ENCODE results near the gene PRSS57.
"Not testable (repeated sequence)": the region's sequence is repeated elsewhere in the genome, so short reads cannot be mapped to it uniquely, and the experiment has no call there.

The PRSS57 gene

DNA sequence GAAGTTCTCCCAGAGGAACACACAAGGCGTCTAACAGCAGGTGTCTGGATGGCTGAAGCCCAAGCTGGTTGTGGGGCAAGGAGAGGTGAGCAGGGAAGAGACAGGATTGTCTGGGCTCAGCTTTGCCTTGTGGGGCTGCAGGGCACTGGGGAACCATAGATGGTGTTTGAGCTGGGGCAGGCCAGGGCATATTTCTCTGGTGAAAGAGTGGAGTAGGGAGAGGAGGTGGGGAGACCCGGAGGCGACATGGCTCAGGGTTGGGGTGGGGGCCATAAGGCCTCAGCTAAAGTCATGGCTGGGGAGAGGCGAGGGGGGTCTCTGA, 8.0 kb upstream of the PRSS57 start:
- Histone ChIP-seq H3K4me3 (peak overlapping the region in 3 of 7 experiments; percentile 6 to 16 (median 8)), H3K27ac (no peak overlapping the region)

DNA sequence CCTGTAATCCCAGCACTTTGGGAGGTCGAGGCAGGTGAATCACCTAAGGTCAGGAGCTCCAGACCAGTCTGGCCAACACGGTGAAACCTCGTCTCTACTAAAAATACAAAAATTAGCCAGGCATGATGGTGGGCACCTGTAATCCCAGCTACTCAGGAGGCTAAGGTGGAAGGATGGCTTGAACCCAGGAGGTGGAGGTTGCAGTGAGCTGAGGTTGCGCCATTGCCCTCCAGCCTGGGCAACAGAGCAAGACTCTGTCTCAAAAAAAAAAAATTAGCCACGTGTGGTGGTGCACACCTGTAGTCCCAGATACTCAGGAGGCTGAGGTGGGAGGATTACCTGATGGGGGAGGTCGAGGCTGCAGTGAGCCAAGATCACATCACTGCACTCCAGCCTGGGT, 7.6 kb upstream of the PRSS57 start:
- not testable (repeated sequence) for H3K27ac ChIP-seq
- peak overlapping the region in 1 of 7 experiments; percentile 6 for H3K4me3 ChIP-seq

DNA sequence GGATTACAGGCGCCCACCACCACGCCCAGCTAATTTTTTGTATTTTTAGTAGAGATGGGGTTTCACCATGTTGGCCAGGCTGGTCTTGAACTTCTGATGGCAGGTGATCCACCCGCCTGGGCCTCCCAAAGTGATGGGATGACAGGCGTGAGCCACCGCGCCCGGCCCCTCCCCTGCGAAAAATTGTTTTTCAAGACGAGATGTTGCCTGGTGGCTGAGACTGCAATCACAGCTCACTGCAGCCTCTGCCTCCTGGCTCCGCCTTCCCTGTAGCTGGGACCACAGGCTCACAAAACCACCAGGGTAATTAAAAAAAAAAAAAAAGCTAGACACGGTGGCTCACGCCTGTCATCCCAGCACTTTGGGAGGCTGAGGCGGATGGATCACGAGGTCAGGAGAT, 4.6 kb upstream of the PRSS57 start:
- not testable (repeated sequence) for H3K4me3 ChIP-seq, H3K27ac ChIP-seq

DNA sequence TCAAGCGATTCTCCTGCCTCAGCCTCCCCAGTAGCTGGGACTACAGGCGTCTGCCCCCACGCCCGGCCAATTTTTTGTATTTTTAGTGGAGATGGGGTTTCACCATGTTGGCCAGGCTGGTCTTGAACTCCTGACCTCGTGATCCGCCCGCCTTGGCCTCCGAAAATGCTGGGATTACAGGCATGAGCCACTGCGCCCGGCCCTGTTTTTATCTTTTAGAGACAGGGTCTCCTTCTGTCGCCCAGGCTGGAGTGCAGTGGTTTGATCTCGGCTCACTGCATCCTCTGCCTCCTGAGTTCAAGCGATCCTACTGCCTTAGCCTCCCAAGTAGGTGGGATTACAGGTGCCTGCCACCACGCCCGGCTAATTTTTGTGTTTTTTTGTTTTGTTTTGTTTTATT, 3.3 kb upstream of the PRSS57 start:
- H3K27ac ChIP-seq, H3K4me3 ChIP-seq: not testable (repeated sequence)

DNA sequence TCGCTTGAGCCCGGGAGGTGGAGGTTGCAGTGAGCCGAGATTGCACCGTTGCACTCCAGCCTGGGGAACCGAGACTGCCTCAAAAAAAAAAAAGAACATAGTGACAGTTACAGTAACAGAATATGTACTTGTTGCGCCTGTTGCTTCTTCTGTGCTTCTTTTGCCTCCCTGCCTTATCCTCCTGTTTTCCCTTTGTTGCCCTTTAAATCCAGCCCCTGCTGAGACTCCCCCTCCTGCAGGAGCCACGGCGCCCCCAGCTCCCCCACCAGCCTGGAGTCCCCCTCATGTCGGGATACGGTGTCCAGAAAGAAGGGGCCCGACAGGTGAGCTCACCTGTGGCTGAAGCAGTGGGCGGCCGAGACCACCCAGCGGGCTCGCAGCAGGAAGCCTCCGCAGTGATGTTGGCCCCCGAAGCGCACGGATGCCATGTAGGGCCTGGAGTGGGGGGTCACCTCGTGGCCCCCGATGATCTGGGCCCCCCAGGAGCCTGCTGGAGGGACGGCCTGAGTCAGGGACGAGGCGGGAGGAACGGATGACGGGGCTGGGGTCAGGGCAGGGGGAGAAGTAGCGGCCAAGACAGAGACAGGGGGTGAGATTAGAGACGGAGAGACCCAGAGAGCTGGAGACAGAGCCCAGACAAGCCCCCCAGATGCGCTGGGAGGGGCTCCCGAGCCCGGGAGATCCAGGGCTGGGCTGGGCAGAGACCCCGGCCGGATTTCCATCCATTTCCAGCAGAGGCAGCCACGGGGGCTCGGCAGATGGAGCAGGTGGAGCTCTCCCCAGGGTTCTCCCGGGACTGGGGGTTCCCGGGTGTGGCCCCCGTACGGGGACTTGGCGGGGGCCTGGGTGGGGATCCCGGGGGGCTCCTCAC, 536 bp downstream of the PRSS57 start:
- Histone ChIP-seq H3K4me3 (no peak overlapping the region), H3K27ac (no peak overlapping the region)

DNA sequence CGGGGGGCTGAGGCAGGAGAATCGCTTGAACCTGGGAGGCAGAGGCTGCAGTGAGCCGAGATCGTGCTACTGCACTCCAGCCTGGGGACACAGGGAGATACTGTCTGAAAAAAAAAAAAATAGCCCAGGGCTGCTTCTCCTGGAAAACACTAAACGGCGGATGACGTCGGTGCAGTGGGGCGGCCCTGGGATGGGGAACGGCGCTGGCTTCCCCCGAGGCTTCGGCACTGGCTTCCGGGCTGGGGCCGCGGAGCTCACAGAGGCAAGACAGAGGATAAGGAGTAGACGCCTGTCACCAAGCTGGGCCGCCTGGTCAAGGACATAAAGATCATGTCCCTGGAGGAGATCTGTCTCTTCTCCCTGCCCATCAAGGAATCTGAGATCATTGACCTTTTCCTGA, 5.0 kb downstream of the PRSS57 start:
- no peak overlapping the region for H3K4me3 ChIP-seq
- H3K27ac ChIP-seq = no peak overlapping the region

DNA sequence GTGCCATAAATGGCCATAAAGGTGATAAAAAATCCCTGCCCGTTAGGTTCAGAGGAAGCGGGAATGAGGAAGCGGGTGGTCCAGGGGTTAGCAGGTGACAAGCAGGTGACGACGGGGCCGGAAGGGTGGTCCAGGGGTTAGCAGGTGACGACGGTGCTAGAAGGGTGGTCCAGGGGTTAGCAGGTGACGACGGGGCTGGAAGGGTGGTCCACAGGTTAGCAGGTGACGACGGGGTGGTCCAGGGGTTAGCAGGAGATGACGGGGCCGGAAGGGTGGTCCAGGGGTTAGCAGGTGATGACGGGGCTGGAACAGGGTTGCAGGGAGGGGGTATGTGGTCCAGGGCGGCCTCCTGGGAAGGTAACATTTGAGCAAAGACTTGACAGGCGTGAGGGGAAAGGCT, 6.3 kb downstream of the PRSS57 start:
- H3K4me3 ChIP-seq = no peak overlapping the region
- H3K27ac ChIP-seq = no peak overlapping the region

DNA sequence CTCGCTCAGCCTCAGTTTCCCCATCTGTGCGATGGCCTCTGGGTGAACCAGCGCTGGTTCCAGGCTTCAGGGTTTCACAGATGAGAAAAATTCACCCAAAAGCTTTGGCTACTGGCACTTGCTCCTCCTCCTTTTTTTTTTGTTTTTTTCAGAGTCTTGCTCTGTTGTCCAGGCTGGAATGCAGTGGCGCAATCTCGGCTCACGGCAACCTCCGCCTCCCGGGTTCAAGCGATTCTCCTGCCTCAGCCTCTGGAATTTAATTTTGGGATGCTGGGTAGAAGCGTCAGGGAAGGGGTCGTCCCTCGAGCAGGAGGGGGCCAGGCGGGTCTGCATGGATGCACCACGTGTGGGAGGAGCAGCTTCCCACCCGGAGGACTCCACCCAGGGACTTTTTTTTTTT, 7.0 kb downstream of the PRSS57 start:
- Histone ChIP-seq H3K4me3 (no peak overlapping the region), H3K27ac (no peak overlapping the region)

DNA sequence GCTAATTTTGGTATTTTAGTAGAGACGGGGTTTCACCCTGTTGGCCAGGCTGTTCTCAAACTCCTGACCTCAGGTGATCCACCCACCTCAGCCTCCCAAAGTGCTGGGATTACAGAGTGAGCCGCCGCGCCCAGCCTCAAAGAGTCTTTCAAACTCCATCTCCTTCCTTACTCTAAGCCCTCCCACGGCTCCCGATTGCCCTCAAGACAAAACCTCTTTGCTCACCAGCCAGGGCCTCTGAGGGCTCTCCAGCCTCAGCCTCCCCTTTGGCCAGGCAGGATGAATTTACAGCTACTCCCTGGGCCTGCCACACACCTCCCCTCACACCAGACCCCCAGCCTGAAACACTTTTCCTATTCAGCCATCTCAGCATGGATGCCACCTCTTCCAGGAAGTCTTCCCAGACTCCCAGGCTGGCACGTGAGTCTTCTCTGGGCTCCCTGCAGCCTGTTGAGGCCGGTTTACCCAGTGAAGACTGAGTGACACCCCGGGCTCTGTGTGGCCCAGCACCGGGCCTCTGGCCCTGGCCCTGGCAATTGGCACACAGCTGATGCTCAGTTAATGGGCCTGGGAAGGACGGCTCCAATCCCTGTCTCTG, 7.6 kb downstream of the PRSS57 start:
- Histone ChIP-seq H3K27ac (no peak overlapping the region), H3K4me3 (no peak overlapping the region)

DNA sequence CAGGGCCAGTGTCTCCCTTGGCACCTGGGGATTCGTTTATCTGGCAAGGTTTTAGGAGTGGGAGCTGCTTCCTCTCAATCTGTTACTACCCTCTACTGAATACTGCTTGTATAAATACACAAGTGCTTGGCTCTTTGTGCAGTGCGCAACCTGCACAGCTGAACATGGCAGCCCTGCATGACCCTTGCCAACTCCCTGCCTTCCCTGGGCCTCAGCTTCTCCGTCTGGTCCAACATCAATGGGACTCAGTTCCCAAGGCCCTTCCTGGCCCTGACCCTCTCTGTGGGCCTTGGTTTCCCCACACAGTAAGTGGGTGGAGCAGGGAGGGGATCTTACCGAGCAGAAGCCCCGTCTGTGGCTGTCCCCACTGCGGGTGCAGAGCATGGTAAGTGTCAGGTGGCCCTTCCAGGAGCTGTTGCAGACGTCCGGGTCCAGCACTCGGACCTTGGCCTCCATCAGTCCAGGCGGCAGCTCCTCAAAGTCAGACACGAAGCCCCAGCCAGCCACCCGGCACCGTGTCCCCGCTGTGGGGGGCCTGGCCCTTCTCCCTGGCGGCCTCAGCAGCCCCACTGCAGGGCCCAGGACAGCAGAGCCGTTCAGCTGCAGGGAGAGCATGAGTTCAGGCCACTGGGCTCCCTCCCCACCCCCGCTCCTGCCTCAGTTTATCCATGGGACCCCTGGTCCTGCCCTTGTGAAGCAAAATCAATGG, 8.5 kb downstream of the PRSS57 start:
- H3K4me3 ChIP-seq = no peak overlapping the region

DNA sequence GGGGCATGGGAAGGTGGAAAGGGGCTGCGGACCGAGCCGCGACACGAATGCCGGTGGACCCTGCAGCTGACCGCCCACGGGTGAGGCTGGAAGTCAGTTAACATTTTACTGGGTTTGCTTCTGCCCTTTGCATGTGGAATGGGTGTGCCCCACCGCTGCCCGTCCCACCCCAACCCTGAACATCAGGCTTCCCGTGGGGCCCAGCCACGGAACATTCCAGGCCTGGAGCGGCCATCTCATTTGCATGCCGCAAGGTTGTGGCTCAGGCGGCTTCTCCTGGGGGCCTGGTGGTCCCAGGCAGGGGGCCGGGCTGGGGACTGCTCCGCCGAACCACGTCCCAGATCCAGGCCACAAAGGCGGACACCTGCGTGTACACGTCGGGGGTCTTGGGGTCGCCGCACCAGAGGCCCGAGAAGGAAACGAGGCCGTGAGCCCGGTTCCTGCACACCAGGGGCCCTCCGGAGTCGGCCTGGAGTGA, 9.8 kb downstream of the PRSS57 start:
- no peak overlapping the region for H3K4me3 ChIP-seq

More for the DNA sequence above, 8.5 kb downstream of the PRSS57 start:
- H3K27ac ChIP-seq = no peak overlapping the region

DNA sequence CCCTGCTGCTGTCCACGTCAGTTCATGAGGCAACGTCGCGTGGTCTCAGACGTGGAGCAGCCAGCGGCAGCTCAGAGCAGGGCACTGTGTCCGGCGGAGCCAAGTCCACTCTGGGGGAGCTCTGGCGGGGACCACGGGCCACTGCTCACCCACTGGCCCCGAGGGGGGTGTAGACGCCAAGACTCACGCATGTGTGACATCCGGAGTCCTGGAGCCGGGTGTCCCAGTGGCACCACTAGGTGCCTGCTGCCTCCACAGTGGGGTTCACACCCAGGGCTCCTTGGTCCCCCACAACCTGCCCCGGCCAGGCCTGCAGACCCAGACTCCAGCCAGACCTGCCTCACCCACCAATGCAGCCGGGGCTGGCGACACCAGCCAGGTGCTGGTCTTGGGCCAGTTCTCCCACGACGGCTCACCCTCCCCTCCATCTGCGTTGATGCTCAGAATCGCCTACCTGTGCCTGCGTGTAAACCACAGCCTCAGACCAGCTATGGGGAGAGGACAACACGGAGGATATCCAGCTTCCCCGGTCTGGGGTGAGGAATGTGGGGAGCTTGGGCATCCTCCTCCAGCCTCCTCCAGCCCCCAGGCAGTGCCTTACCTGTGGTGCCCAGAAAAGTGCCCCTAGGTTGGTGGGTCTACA, 12.5 kb downstream of the PRSS57 start:
- H3K4me3 ChIP-seq = no peak overlapping the region
- no peak overlapping the region for H3K27ac ChIP-seq

More for the DNA sequence above, 9.8 kb downstream of the PRSS57 start:
- no peak overlapping the region for H3K27ac ChIP-seq

DNA sequence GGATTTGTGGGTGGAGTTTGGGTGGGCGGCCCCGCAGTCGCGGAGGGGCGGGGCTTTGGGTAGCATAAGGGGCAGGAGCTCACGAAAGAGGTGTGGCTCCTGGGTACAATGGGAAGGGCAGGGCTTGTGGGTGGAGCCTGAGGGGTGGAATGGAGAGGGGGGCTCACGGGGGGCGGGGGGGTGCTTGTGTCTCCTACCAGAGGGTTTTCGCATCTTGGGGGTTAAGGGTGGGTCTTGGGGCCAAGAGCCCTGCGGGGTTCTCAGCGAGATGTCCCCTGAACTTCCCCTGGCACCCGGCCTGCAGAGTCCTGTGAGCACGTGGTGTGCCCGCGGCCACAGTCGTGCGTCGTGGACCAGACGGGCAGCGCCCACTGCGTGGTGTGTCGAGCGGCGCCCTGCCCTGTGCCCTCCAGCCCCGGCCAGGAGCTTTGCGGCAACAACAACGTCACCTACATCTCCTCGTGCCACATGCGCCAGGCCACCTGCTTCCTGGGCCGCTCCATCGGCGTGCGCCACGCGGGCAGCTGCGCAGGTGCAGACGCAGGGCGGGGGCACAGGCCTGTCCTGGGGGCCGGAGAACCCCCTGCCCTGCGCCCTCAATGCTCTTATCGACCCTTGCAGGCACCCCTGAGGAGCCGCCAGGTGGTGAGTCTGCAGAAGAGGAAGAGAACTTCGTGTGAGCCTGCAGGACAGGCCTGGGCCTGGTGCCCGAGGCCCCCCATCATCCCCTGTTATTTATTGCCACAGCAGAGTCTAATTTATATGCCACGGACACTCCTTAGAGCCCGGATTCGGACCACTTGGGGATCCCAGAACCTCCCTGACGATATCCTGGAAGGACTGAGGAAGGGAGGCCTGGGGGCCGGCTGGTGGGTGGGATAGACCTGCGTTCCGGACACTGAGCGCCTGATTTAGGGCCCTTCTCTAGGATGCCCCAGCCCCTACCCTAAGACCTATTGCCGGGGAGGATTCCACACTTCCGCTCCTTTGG, 13.9 kb downstream of the PRSS57 start:
- peak overlapping the region in 19 of 21 experiments; percentile 9 to 99 (median 90) for H3K27ac ChIP-seq

DNA sequence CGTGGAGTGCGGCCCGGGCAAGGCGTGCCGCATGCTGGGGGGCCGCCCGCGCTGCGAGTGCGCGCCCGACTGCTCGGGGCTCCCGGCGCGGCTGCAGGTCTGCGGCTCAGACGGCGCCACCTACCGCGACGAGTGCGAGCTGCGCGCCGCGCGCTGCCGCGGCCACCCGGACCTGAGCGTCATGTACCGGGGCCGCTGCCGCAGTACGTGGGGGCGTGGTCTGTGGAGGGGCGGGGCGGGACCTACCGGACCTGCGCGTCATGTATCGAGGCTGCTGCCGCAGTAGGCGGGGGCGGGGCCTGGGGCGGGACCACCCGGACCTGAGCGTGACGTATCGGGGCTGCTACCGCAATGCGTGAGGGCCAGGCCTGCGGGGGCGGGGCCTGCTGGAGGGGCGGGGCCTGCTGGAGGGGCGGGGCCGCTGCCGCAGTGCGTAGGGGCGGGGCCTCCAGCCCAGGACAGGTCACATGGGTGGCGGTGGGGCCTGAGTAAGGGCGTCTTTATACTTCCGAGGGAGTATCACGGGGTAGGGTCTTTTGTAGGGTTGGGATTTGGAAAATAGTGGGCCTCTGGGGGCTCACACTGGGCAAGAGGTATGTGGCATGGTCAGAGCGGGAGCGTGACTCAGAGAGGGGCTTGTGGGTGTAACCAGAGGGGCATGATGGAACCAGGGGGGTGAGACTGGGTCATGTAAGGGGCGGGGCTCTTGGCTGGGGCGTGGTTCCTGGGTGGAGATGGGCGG, 14.8 kb downstream of the PRSS57 start:
- peak overlapping the region; percentile 82 to 99 (median 92) for H3K27ac ChIP-seq

More for the DNA sequence above, 13.9 kb downstream of the PRSS57 start:
- peak overlapping the region; percentile 18 to 87 (median 67) for H3K4me3 ChIP-seq

DNA sequence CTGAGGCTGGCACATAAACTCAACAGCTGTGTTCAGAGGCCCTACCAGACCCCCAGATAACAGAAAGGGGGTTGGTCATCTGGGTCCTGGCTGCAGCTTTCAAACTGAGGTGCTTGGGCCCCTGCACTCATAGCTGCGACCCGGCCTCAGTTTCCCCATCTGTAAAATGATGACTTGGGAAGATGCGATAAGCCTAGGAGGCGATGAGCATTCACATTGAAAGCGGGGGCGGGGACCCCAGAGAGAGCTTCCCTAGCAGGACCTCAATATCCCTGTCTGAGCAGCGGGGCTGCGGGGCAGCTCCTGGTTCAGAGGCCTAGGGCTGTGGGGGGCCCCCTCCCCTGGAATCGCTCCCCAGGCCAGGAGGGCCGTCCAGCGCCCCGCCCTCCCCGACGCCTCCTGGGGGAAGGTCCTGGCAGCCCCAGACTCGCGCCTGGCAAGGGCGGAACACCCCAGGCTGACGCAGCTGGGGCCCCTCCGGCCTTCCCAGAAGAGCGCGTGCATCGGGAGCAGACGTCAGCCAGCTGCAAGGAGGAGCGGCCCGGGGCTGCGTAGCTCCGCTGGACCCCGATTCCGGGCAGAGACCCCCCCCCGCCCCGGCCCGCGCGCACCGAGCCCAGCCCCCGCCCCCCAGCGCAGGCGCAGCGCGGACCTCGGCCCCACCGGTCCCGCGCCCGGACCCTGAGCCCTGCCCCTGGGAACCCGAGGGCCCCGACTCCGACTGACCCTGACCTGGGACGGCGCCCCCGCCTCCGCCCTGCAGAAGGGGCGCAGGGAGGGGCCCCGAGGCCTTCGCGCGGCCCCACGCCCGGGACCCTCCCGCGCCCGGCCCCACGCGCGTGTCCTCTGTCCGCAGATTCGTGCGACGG, 15.6 kb downstream of the PRSS57 start:
- H3K4me3 ChIP-seq = peak overlapping the region; percentile 47 to 87 (median 67)
- peak overlapping the region; percentile 82 to 99 (median 92) for H3K27ac ChIP-seq

More for the DNA sequence above, 14.8 kb downstream of the PRSS57 start:
- peak overlapping the region; percentile 47 to 87 (median 67) for H3K4me3 ChIP-seq

DNA sequence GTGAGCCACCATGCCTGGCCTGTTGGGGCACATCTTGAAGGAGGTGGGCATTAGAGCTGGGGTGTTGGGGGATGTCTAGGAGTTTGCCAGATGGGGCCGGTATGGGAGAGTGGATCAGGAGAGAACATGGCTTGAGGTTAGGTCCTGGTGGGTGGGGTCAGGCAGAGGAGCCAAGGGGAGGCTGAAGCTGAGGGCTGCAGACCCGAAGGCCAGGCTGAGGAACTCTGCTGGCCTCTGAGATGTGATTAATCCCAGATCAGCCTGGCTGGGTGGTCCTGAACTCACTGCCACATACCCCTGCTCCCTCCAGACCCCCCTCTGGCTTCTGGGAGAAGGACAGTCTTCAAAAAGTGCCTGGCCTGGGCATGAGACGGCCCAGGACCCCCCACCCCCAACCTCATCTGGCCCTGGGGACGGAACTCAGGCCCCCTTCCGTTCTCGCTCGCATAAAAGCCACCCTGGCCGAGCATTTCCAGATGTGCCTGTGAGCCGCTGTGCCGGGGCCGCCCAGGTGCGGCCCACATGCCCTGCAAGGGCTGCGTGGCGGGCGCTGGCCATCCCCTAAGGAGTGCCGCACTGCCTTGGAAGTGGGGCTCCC, 16.4 kb downstream of the PRSS57 start:
- Histone ChIP-seq H3K4me3 (peak overlapping the region in 3 of 7 experiments; percentile 47 to 87 (median 58)), H3K27ac (peak overlapping the region in 14 of 21 experiments; percentile 85 to 99 (median 94))

Measured in skin epidermis (tissue), 12 donors.